AG09309 (cell line): ENCODE data around the gene SREBF2.

ENCODE experiments used
- DNase-seq: peaks from one replicate; pipeline ENCODE4 v3.0.0-alpha.2; 2010; ENCODE audit warnings: low read depth
- H3K4me3 ChIP-seq: 2 replicates; pipeline ENCODE4 v1.5.1; 2011; ENCODE audit warnings: mild to moderate bottlenecking, low read depth, low read length, moderate library complexity; ENCODE audit not compliant: control insufficient read depth
- TF ChIP-seq, protein P1 (sequence below): IDR thresholded peaks from 2 replicates; pipeline ENCODE4 v1.5.1; 2011; ENCODE audit warnings: mild to moderate bottlenecking, low read depth, low read length, inconsistent platforms; ENCODE audit not compliant: insufficient read depth, control insufficient read depth; ENCODE audit errors: missing control alignments

SREBF2 gene

GRCh38 chr22:41801147-41801819 is 31.6 kb upstream of the SREBF2 start:
- H3K4me3 ChIP-seq: peak overlapping the region; percentile 93
- TF ChIP-seq, protein P1, sequence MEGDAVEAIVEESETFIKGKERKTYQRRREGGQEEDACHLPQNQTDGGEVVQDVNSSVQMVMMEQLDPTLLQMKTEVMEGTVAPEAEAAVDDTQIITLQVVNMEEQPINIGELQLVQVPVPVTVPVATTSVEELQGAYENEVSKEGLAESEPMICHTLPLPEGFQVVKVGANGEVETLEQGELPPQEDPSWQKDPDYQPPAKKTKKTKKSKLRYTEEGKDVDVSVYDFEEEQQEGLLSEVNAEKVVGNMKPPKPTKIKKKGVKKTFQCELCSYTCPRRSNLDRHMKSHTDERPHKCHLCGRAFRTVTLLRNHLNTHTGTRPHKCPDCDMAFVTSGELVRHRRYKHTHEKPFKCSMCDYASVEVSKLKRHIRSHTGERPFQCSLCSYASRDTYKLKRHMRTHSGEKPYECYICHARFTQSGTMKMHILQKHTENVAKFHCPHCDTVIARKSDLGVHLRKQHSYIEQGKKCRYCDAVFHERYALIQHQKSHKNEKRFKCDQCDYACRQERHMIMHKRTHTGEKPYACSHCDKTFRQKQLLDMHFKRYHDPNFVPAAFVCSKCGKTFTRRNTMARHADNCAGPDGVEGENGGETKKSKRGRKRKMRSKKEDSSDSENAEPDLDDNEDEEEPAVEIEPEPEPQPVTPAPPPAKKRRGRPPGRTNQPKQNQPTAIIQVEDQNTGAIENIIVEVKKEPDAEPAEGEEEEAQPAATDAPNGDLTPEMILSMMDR: no peak
- DNase-seq: no peak

- H3K4me3 ChIP-seq: no peak overlapping the region
- TF ChIP-seq, protein P1: no peak
- no peak for DNase-seq
Observed at GRCh38 chr22:41801886-41802285, 31.0 kb upstream of the SREBF2 start.

- H3K4me3 ChIP-seq: no peak overlapping the region
- DNase-seq: no peak
- TF ChIP-seq, protein P1: no peak
Observed at GRCh38 chr22:41805639-41806038, 27.3 kb upstream of the SREBF2 start.

DNA sequence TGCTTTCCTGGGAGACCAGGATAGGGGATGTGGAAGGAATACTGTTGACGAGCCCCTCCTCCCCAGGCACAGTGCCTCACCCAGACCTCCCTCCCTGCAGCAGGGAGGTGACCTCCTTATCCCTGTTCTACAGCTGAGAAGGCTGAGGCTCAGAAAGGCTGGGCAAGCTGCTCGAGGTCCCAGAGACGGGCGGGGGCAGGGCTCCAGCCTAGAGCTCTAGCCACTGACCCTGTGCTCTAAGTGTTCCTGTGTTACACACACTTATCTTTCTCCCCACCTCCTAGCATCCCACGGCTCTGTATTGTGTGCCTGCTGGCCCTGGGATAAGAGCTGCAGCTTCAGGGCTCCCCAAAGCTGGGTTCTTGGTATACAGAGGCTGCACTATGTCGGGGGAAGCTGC is 24.5 kb upstream of the SREBF2 start:
- H3K4me3 ChIP-seq: no peak overlapping the region
- DNase-seq: no peak
- TF ChIP-seq, protein P1: no peak

- H3K4me3 ChIP-seq: no peak overlapping the region
- DNase-seq: no peak
- TF ChIP-seq, protein P1: no peak
Observed at GRCh38 chr22:41810022-41810421, 22.9 kb upstream of the SREBF2 start.

DNA sequence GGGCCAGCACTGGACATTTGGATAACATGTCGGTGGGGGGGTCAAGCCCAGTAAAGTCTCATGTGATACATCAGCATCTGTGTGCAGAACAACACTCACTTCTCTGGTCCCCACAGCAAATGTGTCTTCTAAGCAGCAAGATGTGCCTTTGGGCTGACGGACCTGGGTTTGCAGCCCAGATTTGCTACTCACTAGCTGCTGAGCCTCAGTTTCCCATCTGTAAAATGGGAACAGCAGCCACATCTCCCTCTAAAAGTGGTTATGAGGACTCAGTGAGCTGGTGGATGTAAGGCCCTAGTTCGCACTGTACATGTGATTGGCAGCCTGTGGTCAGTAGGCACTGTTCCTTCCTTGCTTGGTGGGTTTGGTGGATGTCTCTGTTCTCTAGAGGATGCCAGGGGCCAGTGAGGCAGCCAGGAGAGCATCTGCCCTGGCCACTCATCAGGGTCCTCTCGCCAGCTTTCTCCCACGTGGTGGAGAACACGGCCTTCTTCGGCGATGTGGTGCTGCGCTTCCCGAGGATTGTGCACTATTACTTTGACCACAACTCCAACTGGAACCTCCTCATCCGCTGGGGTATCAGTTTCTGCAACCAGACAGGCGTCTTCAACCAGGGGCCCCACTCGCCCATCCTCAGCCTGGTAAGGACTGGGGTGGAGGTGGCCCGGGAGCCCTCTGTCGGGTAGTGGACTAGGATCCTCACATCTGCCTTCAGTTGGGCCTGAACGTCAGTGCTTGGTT is 19.9 kb upstream of the SREBF2 start:
- no peak overlapping the region for H3K4me3 ChIP-seq
- TF ChIP-seq, protein P1: no peak
- DNase-seq: no peak
